ENCODE results near the gene PACSIN1. TPM values are rescaled to one million over a fixed set of nuclear protein-coding genes. Genes with fewer than 3 reads are reported as not detected.

PACSIN1 gene
- total RNA-seq, 1 donor from 2014 or later, result 3.4 TPM

GRCh38 chr6:34556493-34556892 lies 90.6 kb downstream of the PACSIN1 start:
- H3K9me3 Mint-ChIP-seq, result no peaks in the 10 kb centered on the region
- no peak for TF ChIP-seq CTCF (conservative IDR thresholded peaks at IDR 0.05)
- peaks cover 27% of the 10 kb centered on the region for H3K4me1 Mint-ChIP-seq (ENCODE audit: unreplicated experiment)
- H3K36me3 Mint-ChIP-seq, result no peaks in the 10 kb centered on the region
- peaks cover 6% of the 10 kb centered on the region for H3K27me3 Mint-ChIP-seq
- no peak overlapping the region for H3K27ac Mint-ChIP-seq
- no peak overlapping the region for H3K4me3 Mint-ChIP-seq
- no peak for DNase-seq (ENCODE audit: extremely low spot score, unreplicated experiment)

GRCh38 chr6:34557228-34557627 lies 91.4 kb downstream of the PACSIN1 start:
- Mint-ChIP-seq H3K27ac (no peak overlapping the region), H3K36me3 (no peaks in the 10 kb centered on the region), H3K9me3 (no peaks in the 10 kb centered on the region), H3K4me1 (ENCODE audit: unreplicated experiment) (peaks cover 24% of the 10 kb centered on the region), H3K4me3 (no peak overlapping the region), H3K27me3 (peaks cover 4% of the 10 kb centered on the region)
- TF ChIP-seq CTCF (conservative IDR thresholded peaks at IDR 0.05), result no peak
- DNase-seq (ENCODE audit: extremely low spot score, unreplicated experiment), result no peak

- H3K4me1 Mint-ChIP-seq (ENCODE audit: unreplicated experiment), result peaks cover 20% of the 10 kb centered on the region
- no peaks in the 10 kb centered on the region for H3K36me3 Mint-ChIP-seq
- peaks cover 4% of the 10 kb centered on the region for H3K27me3 Mint-ChIP-seq
- no peak for TF ChIP-seq CTCF (conservative IDR thresholded peaks at IDR 0.05)
- DNase-seq (ENCODE audit: extremely low spot score, unreplicated experiment), result no peak
- no peak overlapping the region for H3K4me3 Mint-ChIP-seq
- H3K27ac Mint-ChIP-seq, result no peak overlapping the region
- no peaks in the 10 kb centered on the region for H3K9me3 Mint-ChIP-seq
Observed at GRCh38 chr6:34558172-34558714, 92.4 kb downstream of the PACSIN1 start.

GRCh38 chr6:34559651-34560365 lies 93.9 kb downstream of the PACSIN1 start:
- Mint-ChIP-seq H3K4me1 (ENCODE audit: unreplicated experiment) (peaks cover 14% of the 10 kb centered on the region), H3K27me3 (no peaks in the 10 kb centered on the region), H3K4me3 (no peak overlapping the region), H3K9me3 (no peaks in the 10 kb centered on the region), H3K36me3 (no peaks in the 10 kb centered on the region), H3K27ac (peak overlapping the region; percentile 58)
- no peak for DNase-seq (ENCODE audit: extremely low spot score, unreplicated experiment)
- TF ChIP-seq CTCF (conservative IDR thresholded peaks at IDR 0.05), result no peak

- no peaks in the 10 kb centered on the region for H3K27me3 Mint-ChIP-seq
- TF ChIP-seq CTCF (conservative IDR thresholded peaks at IDR 0.05), result no peak
- H3K4me3 Mint-ChIP-seq, result no peak overlapping the region
- H3K27ac Mint-ChIP-seq, result peak overlapping the region; percentile 58
- H3K9me3 Mint-ChIP-seq, result no peaks in the 10 kb centered on the region
- peaks cover 14% of the 10 kb centered on the region for H3K4me1 Mint-ChIP-seq (ENCODE audit: unreplicated experiment)
- H3K36me3 Mint-ChIP-seq, result no peaks in the 10 kb centered on the region
- no peak for DNase-seq (ENCODE audit: extremely low spot score, unreplicated experiment)
Observed at GRCh38 chr6:34560366-34561226, 94.7 kb downstream of the PACSIN1 start.
